Caco-2 (cell line): ENCODE measurements around the gene ANP32E. TPM values are rescaled to one million over a fixed set of nuclear protein-coding genes. Genes with fewer than 3 reads are reported as not detected.

Experiments used
- BruUV-seq: library from RNA; stranded (reverse); fragments of 400-500 nt; replicated peaks from 2 replicates; lab custom pipeline; 2021; lab: Mats Ljungman, UMichigan
- CTCF ChIA-PET: fragments of 300-600 bp; sonication (Branson Sonifier 250); formaldehyde crosslinking; loops from one replicate; lab custom pipeline; 2022; ENCODE audit warnings: antibody characterized with exemption; lab: Charles Lee
- POLR2A ChIA-PET: fragments of 300-600 bp; sonication (Branson Sonifier 250); formaldehyde crosslinking; loops from one replicate; lab custom pipeline; 2022; ENCODE audit warnings: antibody characterized with exemption; lab: Charles Lee
- DNase-seq, 2 experiments: peaks; one replicate each; pipeline versions ENCODE4 v3.0.0 to v3.0.0-alpha.2; 2020 to 2022
- H3K27me3 ChIP-seq: replicated peaks from 2 replicates; pipeline ENCODE4 v1.6.0; 2011; ENCODE audit warnings: low read length; ENCODE audit not compliant: control insufficient read depth, insufficient read depth
- H3K36me3 ChIP-seq: 2 replicates; pipeline ENCODE4 v1.5.1; 2011; ENCODE audit warnings: low read length; ENCODE audit not compliant: control insufficient read depth, insufficient read depth
- H3K4me1 ChIP-seq: fragments of 250-450 bp; sonication (Bioruptor Pico); 2 replicates; pipeline ENCODE4 v1.5.1; 2020; ENCODE audit warnings: mild to moderate bottlenecking
- H3K4me3 ChIP-seq: 2 replicates; pipeline ENCODE4 v1.5.1; 2011; ENCODE audit warnings: low read depth, mild to moderate bottlenecking, control low read depth, low read length
- H3K9me3 ChIP-seq: fragments of 250-450 bp; sonication (Bioruptor Pico); 2 replicates; pipeline ENCODE4 v1.5.1; 2020; ENCODE audit warnings: mild to moderate bottlenecking, moderate library complexity
- H3K27ac Mint-ChIP-seq: one replicate; pipeline ENCODE4 v1.8.0; 2022; ENCODE audit warnings: mixed read lengths; ENCODE audit not compliant: unreplicated experiment
- H3K27me3 Mint-ChIP-seq: one replicate; pipeline ENCODE4 v1.8.0; 2022; ENCODE audit warnings: mixed read lengths; ENCODE audit not compliant: insufficient read depth, unreplicated experiment
- H3K36me3 Mint-ChIP-seq: one replicate; pipeline ENCODE4 v1.8.0; 2022; ENCODE audit warnings: mild to moderate bottlenecking, mixed read lengths; ENCODE audit not compliant: insufficient read depth, unreplicated experiment
- H3K4me1 Mint-ChIP-seq: one replicate; pipeline ENCODE4 v1.8.0; 2022; ENCODE audit warnings: low read depth, mixed read lengths; ENCODE audit not compliant: unreplicated experiment
- H3K4me3 Mint-ChIP-seq: one replicate; pipeline ENCODE4 v1.8.0; 2022; ENCODE audit warnings: mild to moderate bottlenecking, moderate library complexity, mixed read lengths; ENCODE audit not compliant: unreplicated experiment
- H3K9me3 Mint-ChIP-seq: one replicate; pipeline ENCODE4 v1.8.0; 2022; ENCODE audit warnings: mixed read lengths; ENCODE audit not compliant: unreplicated experiment
- CTCF ChIP-seq, 2 experiments: fragments of 200-600 bp in 1 of 2; IDR thresholded peaks; 1 replicate in 1 of 2; 2 replicates in 1 of 2; pipeline versions ENCODE4 v1.5.1 to v1.8.0; 2011 to 2022; ENCODE audit warnings: antibody characterized with exemption in 1 of 2, control low read depth in 1 of 2, inconsistent platforms in 1 of 2, low read depth in 1 of 2, low read length in 1 of 2, mild to moderate bottlenecking in 1 of 2, moderate library complexity in 1 of 2; ENCODE audit not compliant: insufficient read depth in 1 of 2, severe bottlenecking in 1 of 2, unreplicated experiment in 1 of 2
- intact Hi-C: fragments of 100-400 bp; cut with micrococcal nuclease; formaldehyde crosslinking; loops from one replicate; pipeline ENCODE4 v1.10.0; 2022; ENCODE audit not compliant: unreplicated experiment
- total RNA-seq: library from RNA; stranded (reverse); gene quantifications from 2 replicates; pipeline ENCODE4 v1.2.3, GENCODE V29; 2022

Gene ANP32E
- total RNA-seq, 1 experiment from 2014 or later: 26.8 TPM

GRCh38 chr1:150282558-150282958, 46.6 kb upstream of the ANP32E start:
- CTCF ChIA-PET: interaction anchor here (0.5 to 2.8 kb wide), 4 partner anchors 26 to 243 kb away, joined by 3 to 29 read pairs (median 6); partner anchors contain the start of gene CA14
- intact Hi-C loops: loop anchor here (1.0 to 2.0 kb wide), 2 partner anchors 14 to 46 kb away; partner anchors contain the start of genes ANP32E and APH1A
- peaks cover 5% of the 10 kb centered on the region for H3K27me3 Mint-ChIP-seq

DNA sequence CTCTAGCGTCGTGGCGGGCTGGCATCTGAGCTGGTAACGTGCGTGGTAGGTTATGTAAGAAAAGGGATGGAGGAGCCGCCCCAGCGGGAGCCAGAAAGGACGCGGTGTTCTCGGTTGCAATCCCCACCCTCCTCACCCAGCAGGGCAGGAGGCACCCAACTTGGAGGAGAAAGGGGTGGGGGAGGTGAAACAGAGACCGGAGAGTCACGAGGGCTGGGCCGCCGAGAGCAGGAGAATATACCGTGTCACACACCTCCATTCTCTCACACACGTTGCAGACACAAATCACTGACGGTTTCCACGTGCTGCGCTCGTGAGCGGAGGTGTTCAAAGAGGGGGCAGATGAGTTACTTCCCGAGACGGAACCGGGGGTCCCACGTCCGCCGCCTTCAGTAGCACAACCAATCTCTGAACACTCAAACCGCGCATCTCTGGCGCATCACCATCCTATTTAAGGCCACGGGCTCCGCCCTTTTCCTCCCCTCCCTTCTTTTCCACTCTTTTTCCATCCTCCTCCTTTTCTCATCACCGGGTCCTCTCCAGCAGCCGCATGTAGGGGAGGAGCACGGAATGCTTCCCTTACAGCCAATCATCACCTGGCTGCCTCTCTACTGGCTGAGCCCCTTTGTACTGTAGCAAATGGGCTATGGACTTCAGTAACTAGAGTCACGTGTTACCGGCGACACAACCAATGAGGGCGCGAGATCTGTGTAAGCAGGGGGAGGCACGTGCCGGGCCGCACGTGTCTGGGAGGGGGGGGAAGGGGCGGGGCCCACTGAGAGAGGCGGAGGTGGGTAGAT, 46.0 kb upstream of the ANP32E start, which contains the start of gene CIART:
Gene CIART, plus strand, starts transcription at position 797 of the 800 bp plus-strand sequence. CDS start 714 bp downstream, outside the sequence.
- Mint-ChIP-seq H3K9me3 (no peaks in the 10 kb centered on the region), H3K27me3 (peaks cover 5% of the 10 kb centered on the region), H3K36me3 (peaks cover 7% of the 10 kb centered on the region), H3K4me3 (peak within 1 kb of the TSS; percentile 84), H3K27ac (peak within 1 kb of the TSS; percentile 67), H3K4me1 (peaks cover 16% of the 10 kb centered on the region)
- H3K4me3 ChIP-seq: peak within 1 kb of the TSS; percentile 63
- BruUV-seq: TSS peak; percentile 86
- peak; percentile 91 to 97 for DNase-seq
- intact Hi-C loops: loop anchor here (1.0 to 2.0 kb wide), 3 partner anchors 13 to 46 kb away; partner anchors contain the start of genes ANP32E and APH1A
- no peaks in the 10 kb centered on the region for H3K27me3 ChIP-seq
- no peak for TF ChIP-seq CTCF (IDR thresholded peaks at IDR 0.05; ENCODE audit: insufficient read depth in 1 of 2, low read depth in 1 of 2, low read length in 1 of 2, severe bottlenecking in 1 of 2, unreplicated experiment in 1 of 2)
- ChIA-PET CTCF (interaction anchor here (0.5 to 2.8 kb wide), 6 partner anchors 9 to 244 kb away, joined by 3 to 29 read pairs (median 5); partner anchors contain the start of genes C1orf54 and CA14), POLR2A (interaction anchor here (0.6 kb wide), 2 partner anchors 82 to 250 kb away, joined by 3 to 4 read pairs; partner anchors contain the start of gene RPRD2)
- no peaks in the 10 kb centered on the region for H3K9me3 ChIP-seq
- H3K4me1 ChIP-seq: peaks cover 4% of the 10 kb centered on the region; the same call in 1 of the 2 replicates
- H3K36me3 ChIP-seq: no peaks in the 10 kb centered on the region; the same call in 1 of the 2 replicates

More at GRCh38 chr1:150282558-150282958, 46.6 kb upstream of the ANP32E start:
- peak overlapping the region; percentile 67 for H3K27ac Mint-ChIP-seq
- H3K4me1 ChIP-seq: peaks cover 4% of the 10 kb centered on the region; the same call in 1 of the 2 replicates
- BruUV-seq: TSS peak; percentile 36
- DNase-seq: no peak
- TF ChIP-seq CTCF (IDR thresholded peaks at IDR 0.05; ENCODE audit: insufficient read depth in 1 of 2, low read depth in 1 of 2, low read length in 1 of 2, severe bottlenecking in 1 of 2, unreplicated experiment in 1 of 2): no peak
- H3K27me3 ChIP-seq: no peaks in the 10 kb centered on the region
- H3K4me3 Mint-ChIP-seq: peak overlapping the region; percentile 84
- POLR2A ChIA-PET: interaction anchor here (0.6 kb wide), 2 partner anchors 82 to 250 kb away, joined by 3 to 4 read pairs; partner anchors contain the start of gene RPRD2
- H3K36me3 Mint-ChIP-seq: peaks cover 7% of the 10 kb centered on the region
- no peaks in the 10 kb centered on the region for H3K9me3 ChIP-seq
- peak overlapping the region; percentile 63 for H3K4me3 ChIP-seq
- no peaks in the 10 kb centered on the region for H3K9me3 Mint-ChIP-seq
- H3K36me3 ChIP-seq: no peaks in the 10 kb centered on the region; the same call in 1 of the 2 replicates
- peaks cover 16% of the 10 kb centered on the region for H3K4me1 Mint-ChIP-seq

DNA sequence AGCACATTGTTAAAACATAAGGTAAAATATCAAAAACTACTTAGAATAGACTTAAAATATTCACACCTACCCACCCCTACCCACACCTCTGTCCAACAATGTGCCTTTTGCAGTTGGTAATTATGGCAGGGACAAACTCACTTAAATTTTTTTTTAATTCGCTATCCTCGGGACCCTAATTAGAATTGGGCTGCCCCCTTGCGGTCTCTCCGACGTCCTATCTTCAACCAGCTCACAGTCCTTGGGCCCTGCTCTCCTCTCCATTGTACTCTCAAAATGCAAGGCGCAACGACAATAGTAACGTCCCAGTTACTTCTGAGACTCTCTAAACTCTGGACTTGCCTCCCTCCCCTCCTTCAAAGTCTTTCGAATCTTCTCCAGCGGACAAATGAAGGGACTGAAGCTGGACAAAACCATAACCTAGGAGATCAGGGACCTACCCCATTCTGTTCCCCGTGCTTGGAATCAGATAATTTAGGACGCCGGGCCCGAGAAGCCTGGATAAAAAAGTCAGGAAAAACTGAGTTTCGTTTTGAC, 45.4 kb upstream of the ANP32E start:
- ChIA-PET CTCF (interaction anchor here (0.5 to 2.8 kb wide), 5 partner anchors 8 to 94 kb away, joined by 3 to 29 read pairs (median 5); partner anchors contain the start of genes C1orf54 and CA14), POLR2A (no interaction called here)
- no peaks in the 10 kb centered on the region for H3K27me3 ChIP-seq
- no peaks in the 10 kb centered on the region for H3K9me3 ChIP-seq
- Mint-ChIP-seq H3K27ac (peak overlapping the region; percentile 67), H3K36me3 (peaks cover 7% of the 10 kb centered on the region), H3K27me3 (peaks cover 5% of the 10 kb centered on the region), H3K4me3 (peak overlapping the region; percentile 84), H3K9me3 (no peaks in the 10 kb centered on the region), H3K4me1 (peaks cover 16% of the 10 kb centered on the region)
- H3K4me1 ChIP-seq: peaks cover 4% of the 10 kb centered on the region; the same call in 1 of the 2 replicates
- BruUV-seq: no TSS peak
- peak; percentile 59 to 61 for DNase-seq
- peak; percentile 47 to 75 for TF ChIP-seq CTCF (IDR thresholded peaks at IDR 0.05; ENCODE audit: insufficient read depth in 1 of 2, low read depth in 1 of 2, low read length in 1 of 2, severe bottlenecking in 1 of 2, unreplicated experiment in 1 of 2)
- H3K36me3 ChIP-seq: no peaks in the 10 kb centered on the region
- H3K4me3 ChIP-seq: peak overlapping the region; percentile 59
- intact Hi-C loops: loop anchor here (1.0 kb wide), 1 partner anchor 25 kb away; no protein-coding TSS in a partner anchor
